Thymus (tissue), 11 donors: Measurements from ENCODE around the gene NUDT16. TPM values are rescaled to one million over a fixed set of nuclear protein-coding genes. Genes with fewer than 3 reads are reported as not detected.

ENCODE experiments used
- DNase-seq, 9 donors: peaks; one replicate each; pipeline ENCODE4 v3.0.0-alpha.2; 2013; ENCODE audit warnings: low spot score in 9 of 9, low read depth in 6 of 9, missing footprints in 1 of 9
- H3K27ac ChIP-seq, 2 donors: one replicate each; pipeline ENCODE4 v1.5.1; 2013; ENCODE audit warnings: control low read depth in 1 of 2, low read depth in 1 of 2, low read length in 1 of 2, mild to moderate bottlenecking in 1 of 2, moderate library complexity in 1 of 2
- H3K27me3 ChIP-seq, 2 donors: one replicate each; pipeline ENCODE4 v1.5.1; 2013; ENCODE audit warnings: low read length in 1 of 2; ENCODE audit not compliant: control insufficient read depth in 2 of 2, insufficient read depth in 1 of 2
- H3K36me3 ChIP-seq, 2 donors: one replicate each; pipeline ENCODE4 v1.5.1; 2013; ENCODE audit warnings: low read length in 1 of 2, mild to moderate bottlenecking in 1 of 2, moderate library complexity in 1 of 2; ENCODE audit not compliant: control insufficient read depth in 2 of 2, insufficient read depth in 2 of 2
- H3K4me1 ChIP-seq, 2 donors: one replicate each; pipeline ENCODE4 v1.5.1; 2013; ENCODE audit warnings: low read length in 2 of 2; ENCODE audit not compliant: control insufficient read depth in 2 of 2, insufficient read depth in 2 of 2
- H3K4me3 ChIP-seq, 2 donors: one replicate each; pipeline ENCODE4 v1.5.1; 2013; ENCODE audit warnings: low read length in 2 of 2, control low read depth in 1 of 2, mild to moderate bottlenecking in 1 of 2
- H3K9me3 ChIP-seq, 2 donors: one replicate each; pipeline ENCODE4 v1.5.1; 2013; ENCODE audit warnings: low read length in 1 of 2, mild to moderate bottlenecking in 1 of 2; ENCODE audit not compliant: control insufficient read depth in 2 of 2, insufficient read depth in 1 of 2
- WGBS: extraction: QIAGEN DNeasy Blood & Tissue Kit; methylation state at CpG from one replicate; pipeline ENCODE4 v1.1.7; 2013; 5-methylcytosine and 5-hydroxymethylcytosine counted together
- polyA plus RNA-seq: library from polyadenylated mRNA; stranded (reverse); fragments of 200-250 nt; gene quantifications from one replicate; pipeline ENCODE4 v1.2.3, GENCODE V29; 2013
- total RNA-seq: library from RNA; stranded (reverse); fragments of 120-200 nt; gene quantifications from one replicate; pipeline ENCODE4 v1.2.4, GENCODE V29; 2013
- donor health status: healthy.

Gene NUDT16
- total and polyA plus RNA-seq, 2 donors: 3.7 to 21.2 TPM

DNA sequence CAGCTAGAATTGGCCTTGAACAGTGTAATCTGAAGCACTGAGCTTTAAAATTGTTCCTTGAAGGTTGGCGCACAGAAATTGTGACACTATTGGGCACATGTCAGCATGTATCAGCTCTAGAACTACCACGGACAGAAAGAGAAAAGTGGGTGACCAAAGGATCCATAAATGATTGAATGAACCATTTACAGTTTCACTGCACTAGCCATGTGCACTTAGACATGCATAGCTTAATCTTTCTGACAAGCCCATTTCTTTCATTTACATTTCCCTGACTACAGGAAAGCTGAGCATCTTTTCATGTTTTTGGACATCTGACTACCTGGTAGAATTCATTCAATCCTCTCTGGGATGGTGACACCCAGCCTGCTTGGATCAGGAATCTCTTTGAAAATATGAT lies 36.2 kb downstream of the NUDT16 start:
- Histone ChIP-seq H3K9me3 (no peaks in the 10 kb centered on the region), H3K4me3 (no peak overlapping the region), H3K4me1 (no peaks in the 10 kb centered on the region), H3K36me3 (no peaks in the 10 kb centered on the region), H3K27me3 (no peaks in the 10 kb centered on the region), H3K27ac (no peak overlapping the region)
- no peak for DNase-seq
- WGBS: 97% methylated on average over 2 of the region's 2 CpGs

DNA sequence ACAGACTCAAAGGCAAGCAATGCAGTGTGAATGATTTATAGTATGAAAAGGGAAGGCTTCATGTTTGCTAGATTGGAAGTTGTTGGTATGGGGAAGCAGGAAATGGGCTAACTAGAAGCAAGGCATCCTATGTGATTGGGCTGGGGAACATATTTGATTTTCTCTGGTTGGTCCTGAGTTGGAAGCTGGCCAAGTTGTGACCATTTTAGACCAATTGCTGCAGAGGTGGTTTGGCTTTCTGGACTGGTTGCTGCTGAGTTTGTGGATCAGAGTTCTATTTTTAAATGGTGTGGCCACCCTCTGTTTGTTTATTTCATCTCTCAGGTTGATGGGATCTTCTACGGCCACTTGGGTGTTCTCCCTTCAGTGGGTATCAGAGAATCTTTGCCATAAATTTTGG lies 39.7 kb downstream of the NUDT16 start:
- WGBS: 94% methylated on average over 1 of the region's 1 CpG
- Histone ChIP-seq H3K9me3 (no peaks in the 10 kb centered on the region), H3K4me3 (no peak overlapping the region), H3K27ac (no peak overlapping the region), H3K4me1 (no peaks in the 10 kb centered on the region), H3K36me3 (no peaks in the 10 kb centered on the region), H3K27me3 (no peaks in the 10 kb centered on the region)
- DNase-seq: no peak

DNA sequence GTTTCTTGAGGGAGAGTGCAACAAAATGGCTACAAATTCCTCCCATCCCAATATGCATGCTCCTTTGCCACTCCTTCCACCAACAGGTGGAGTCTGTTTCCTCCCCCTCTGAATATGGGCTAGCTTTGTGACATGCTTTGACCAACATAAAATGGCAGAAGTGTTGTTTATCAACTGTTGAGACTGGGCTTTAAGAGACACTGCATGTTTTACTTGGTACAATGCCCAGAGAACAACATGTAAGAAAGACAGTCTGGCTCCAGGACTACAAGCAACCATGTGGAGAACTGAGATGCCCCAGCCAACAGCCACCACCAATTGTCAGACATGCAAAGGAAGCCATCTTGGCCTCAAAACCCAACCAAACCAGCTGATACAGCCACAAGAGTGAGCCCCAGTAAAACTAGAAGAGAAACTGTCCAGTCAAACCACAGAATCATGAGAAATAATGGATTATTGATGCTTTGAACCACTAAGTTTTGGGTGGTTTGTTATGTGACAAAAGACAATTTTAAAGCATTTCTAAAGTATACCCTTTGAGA lies 40.5 kb downstream of the NUDT16 start:
- Histone ChIP-seq H3K4me3 (no peak overlapping the region), H3K27ac (no peak overlapping the region), H3K36me3 (no peaks in the 10 kb centered on the region), H3K4me1 (no peaks in the 10 kb centered on the region), H3K9me3 (no peaks in the 10 kb centered on the region), H3K27me3 (no peaks in the 10 kb centered on the region)
- no peak for DNase-seq

DNA sequence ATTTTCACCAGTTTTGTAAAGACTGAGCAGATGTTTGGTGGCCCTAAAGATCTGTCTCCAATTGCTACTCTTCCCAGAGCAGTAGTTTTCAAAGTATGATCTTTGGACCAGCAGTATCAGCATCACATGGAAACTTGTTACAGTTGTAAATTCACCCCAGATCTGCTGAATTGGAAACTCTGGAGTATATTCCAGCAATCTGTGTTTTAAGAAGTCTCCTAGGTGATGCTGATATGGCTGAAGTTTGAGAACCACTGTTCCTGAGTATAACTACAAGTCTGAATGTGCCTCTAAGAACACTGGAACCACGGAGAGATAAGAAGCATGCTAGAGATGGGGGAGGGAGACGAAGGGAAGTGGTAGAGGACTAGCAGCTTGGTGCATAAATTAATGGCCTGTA lies 45.7 kb downstream of the NUDT16 start:
- Histone ChIP-seq H3K27me3 (no peaks in the 10 kb centered on the region), H3K4me3 (no peak overlapping the region), H3K9me3 (no peaks in the 10 kb centered on the region), H3K27ac (no peak overlapping the region), H3K36me3 (no peaks in the 10 kb centered on the region), H3K4me1 (no peaks in the 10 kb centered on the region)
- DNase-seq: no peak
- whole genome bisulfite sequencing: 69% methylated on average over 2 of the region's 2 CpGs

DNA sequence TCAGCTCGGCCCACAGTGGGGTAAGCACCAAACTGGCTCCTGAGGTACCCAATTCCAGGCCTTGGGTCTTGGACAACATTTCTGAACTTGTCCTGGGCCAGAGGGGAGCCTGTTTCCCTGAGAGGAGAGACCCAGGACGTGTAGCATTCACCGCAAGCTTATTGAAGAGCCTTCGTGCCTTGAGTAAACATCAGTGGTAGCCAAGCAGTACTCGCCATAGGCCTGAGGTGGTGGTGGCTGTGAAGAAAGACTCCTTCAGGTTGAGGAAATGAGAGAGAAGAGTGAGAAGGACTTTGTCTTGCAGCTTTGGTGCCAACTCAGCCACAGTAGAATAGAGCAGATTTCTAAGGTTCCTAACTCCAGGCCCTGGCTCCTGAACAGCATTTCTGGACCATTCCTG lies 50.2 kb downstream of the NUDT16 start:
- Histone ChIP-seq H3K27ac (no peak overlapping the region), H3K4me1 (no peaks in the 10 kb centered on the region), H3K27me3 (no peaks in the 10 kb centered on the region), H3K9me3 (no peaks in the 10 kb centered on the region), H3K4me3 (no peak overlapping the region), H3K36me3 (no peaks in the 10 kb centered on the region)
- DNase-seq: no peak
- 93% methylated on average over 5 of the region's 5 CpGs for WGBS

DNA sequence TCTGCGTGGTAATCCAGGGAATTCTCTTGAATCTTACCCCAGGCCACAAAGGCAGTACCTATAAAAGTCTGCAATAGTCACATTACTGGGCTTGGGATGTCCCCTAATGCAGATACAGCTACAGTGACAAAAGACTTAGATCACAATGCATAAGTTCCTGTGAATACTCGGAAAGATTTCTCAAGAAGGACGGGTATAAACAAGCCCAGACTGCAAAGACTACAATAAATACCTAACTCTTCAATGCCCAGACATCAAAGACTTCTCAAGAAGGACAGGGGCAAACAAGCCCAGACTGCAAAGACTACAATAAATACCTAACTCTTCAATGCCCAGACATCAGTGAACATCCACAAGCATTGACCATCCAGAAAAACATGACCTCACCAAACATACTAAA lies 50.9 kb downstream of the NUDT16 start:
- 95% methylated on average over 3 of the region's 3 CpGs for WGBS
- Histone ChIP-seq H3K9me3 (no peaks in the 10 kb centered on the region), H3K27me3 (no peaks in the 10 kb centered on the region), H3K36me3 (no peaks in the 10 kb centered on the region), H3K27ac (no peak overlapping the region), H3K4me3 (no peak overlapping the region), H3K4me1 (no peaks in the 10 kb centered on the region)
- DNase-seq: no peak

DNA sequence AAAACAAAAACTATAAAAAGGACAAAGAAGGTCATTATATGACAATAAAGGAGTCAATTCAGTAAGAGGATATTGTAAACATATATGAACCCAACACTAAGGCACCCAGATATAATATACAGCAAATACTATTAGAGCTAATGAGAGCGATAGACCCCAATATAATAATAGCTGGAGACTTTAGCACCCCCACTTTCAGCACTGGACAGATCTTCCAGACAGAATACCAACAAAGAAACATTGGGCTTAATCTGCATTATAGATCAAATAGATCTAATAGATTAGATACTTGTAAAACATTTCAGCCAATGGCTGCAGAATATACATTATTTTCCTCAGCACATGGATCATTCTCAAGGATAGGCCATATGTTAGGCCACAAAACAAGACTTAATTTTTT lies 53.4 kb downstream of the NUDT16 start:
- Histone ChIP-seq H3K4me3 (no peak overlapping the region), H3K9me3 (no peaks in the 10 kb centered on the region), H3K4me1 (no peaks in the 10 kb centered on the region), H3K27me3 (no peaks in the 10 kb centered on the region), H3K27ac (no peak overlapping the region), H3K36me3 (no peaks in the 10 kb centered on the region)
- DNase-seq: no peak
- 95% methylated on average over 1 of the region's 1 CpG for WGBS

Other genes with a start within 250 kb of the NUDT16 start
- 112 TPM for gene MRPL3, start 121.2 kb downstream of the NUDT16 start, total RNA-seq
- 77.8 TPM for gene MRPL3, start 121.2 kb downstream of the NUDT16 start, polyA plus RNA-seq